Pancreas (tissue), 10 donors: ENCODE measurements around the gene PPP2R5D. TPM values are rescaled to one million over a fixed set of nuclear protein-coding genes. Genes with fewer than 3 reads are reported as not detected.

Source experiments
- ATAC-seq, 4 donors: fragments of 200-7000 bp; cut with Tn5 transposase; one replicate each; pipeline versions ENCODE4 v1.8.0 to v1.9.1; 2020; ENCODE audit warnings: mild to moderate bottlenecking in 4 of 4, moderate library complexity in 4 of 4
- DNase-seq, 6 donors: peaks; one replicate each; pipeline ENCODE4 v3.0.0-alpha.2; 2020
- FAIRE-seq: peaks from 2 replicates; lab custom pipeline; 2012; peaks lifted over from hg19 to GRCh38; lab: Jason Lieb, UNC
- H3K27ac ChIP-seq, 4 donors: fragments of 200-600 bp; sonication (generic); 1 replicate in 3 of 4; 2 replicates in 1 of 4; pipeline versions ENCODE4 v1.5.0 to v1.8.0; 2020
- H3K27me3 ChIP-seq, 4 donors: fragments of 200-600 bp; one replicate each; pipeline ENCODE4 v1.8.0; 2021
- H3K36me3 ChIP-seq, 3 donors: fragments of 200-600 bp; sonication (generic) in 1 of 3; one replicate each; pipeline versions ENCODE4 v1.5.0 to v1.8.0; 2020 to 2021
- H3K4me1 ChIP-seq, 3 donors: fragments of 200-600 bp; one replicate each; pipeline ENCODE4 v1.8.0; 2021
- H3K4me3 ChIP-seq, 4 donors: fragments of 200-600 bp; sonication (generic) in 2 of 4; one replicate each; pipeline versions ENCODE4 v1.5.0 to v1.8.0; 2020 to 2021
- H3K9me3 ChIP-seq, 4 donors: fragments of 200-600 bp; one replicate each; pipeline ENCODE4 v1.8.0; 2021
- WGBS, 2 donors: extraction: QIAGEN DNeasy Blood & Tissue Kit; methylation state at CpG; one replicate each; pipeline ENCODE4 v1.1.7; 2013; 5-methylcytosine and 5-hydroxymethylcytosine counted together
- intact Hi-C, 3 donors: fragments of 100-400 bp; cut with DNase I; formaldehyde crosslinking; loops; one replicate each; pipeline versions ENCODE4 v1.11.1 to v1.14.2; 2022
- polyA plus RNA-seq, 2 donors: library from polyadenylated mRNA; stranded (reverse); fragments of 200-250 nt; gene quantifications; one replicate each; pipeline ENCODE4 v1.2.3, GENCODE V29; 2013
- total RNA-seq, 6 donors: library from RNA; stranded (reverse); fragmentation: NEBNext Ultra II Directional in 4 of 6; extraction: Animal tissue kit (Norgen Biotek cat#: 25700) in 4 of 6; gene quantifications; one replicate each; pipeline versions ENCODE4 v1.2.1 to v1.2.4, GENCODE V29; 2021 to 2023
- TF ChIP-seq, protein P1 (sequence below), 4 donors: fragments of 200-600 bp; sonication (generic) in 3 of 4; IDR thresholded peaks; one replicate each; pipeline versions ENCODE4 v1.5.0 to v1.8.0; 2021; ENCODE audit warnings: antibody characterized with exemption in 4 of 4
- donor health status: healthy with polysubstance abuse.
- donor health status: DM: no; HTN: no; CAD: no; lungs with moderate emphysema.
- donor health status: DM: no; HTN: no; CAD: no.
- donor health status: control.
- donor health status: control.
- donor health status: Bipolar disorder and iron deficiency.
- donor health status: DM: yes; HTN: yes; CAD: no.
- donor health status: DM: no; HTN: no; CAD: no.
- donor health status: DM: no; HTN: no; CAD: no.
- donor health status: DM: yes; HTN: yes; CAD: no.

The PPP2R5D gene
- total and polyA plus RNA-seq, 8 donors: 9.6 to 18.7 (median 12.6) TPM

DNA sequence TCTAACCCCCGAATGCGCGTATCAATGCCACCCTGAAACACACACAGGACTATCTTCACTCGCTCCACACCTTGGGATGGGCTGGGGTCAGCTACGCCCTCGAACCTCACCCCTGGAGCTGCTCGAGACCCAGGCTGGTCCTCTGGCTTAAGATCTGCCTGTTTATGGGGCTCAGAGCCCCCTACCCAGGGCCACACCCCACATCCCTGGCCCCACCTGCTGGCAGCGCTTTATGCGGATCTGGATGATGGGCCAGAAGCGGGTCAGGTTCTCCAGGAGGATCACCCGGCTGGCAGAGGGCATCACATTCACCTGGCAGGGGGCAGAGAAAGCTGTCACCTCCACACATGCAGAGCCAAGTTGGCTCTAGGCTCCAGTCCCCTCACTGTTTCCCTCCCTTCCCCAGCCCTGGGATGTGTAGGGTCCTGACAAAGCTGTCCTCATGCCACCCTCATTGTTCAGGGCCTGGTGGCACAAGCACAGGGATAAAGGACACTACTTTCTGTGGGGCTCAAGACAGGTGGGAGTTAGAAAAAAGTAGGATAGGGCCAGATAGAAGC lies 61.1 kb downstream of the PPP2R5D start:
- TF ChIP-seq, protein P1, sequence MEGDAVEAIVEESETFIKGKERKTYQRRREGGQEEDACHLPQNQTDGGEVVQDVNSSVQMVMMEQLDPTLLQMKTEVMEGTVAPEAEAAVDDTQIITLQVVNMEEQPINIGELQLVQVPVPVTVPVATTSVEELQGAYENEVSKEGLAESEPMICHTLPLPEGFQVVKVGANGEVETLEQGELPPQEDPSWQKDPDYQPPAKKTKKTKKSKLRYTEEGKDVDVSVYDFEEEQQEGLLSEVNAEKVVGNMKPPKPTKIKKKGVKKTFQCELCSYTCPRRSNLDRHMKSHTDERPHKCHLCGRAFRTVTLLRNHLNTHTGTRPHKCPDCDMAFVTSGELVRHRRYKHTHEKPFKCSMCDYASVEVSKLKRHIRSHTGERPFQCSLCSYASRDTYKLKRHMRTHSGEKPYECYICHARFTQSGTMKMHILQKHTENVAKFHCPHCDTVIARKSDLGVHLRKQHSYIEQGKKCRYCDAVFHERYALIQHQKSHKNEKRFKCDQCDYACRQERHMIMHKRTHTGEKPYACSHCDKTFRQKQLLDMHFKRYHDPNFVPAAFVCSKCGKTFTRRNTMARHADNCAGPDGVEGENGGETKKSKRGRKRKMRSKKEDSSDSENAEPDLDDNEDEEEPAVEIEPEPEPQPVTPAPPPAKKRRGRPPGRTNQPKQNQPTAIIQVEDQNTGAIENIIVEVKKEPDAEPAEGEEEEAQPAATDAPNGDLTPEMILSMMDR (IDR thresholded peaks at IDR 0.05): no peak
- DNase-seq: no peak
- no peak for FAIRE-seq
- H3K4me3 ChIP-seq: no peak overlapping the region
- H3K9me3 ChIP-seq: no peaks in the 10 kb centered on the region
- WGBS, 2 donors: 92 to 94% methylated on average over 11 of the region's 11 CpGs
- no peaks in the 10 kb centered on the region for H3K4me1 ChIP-seq
- peaks cover 0 to 41% (median 3%) of the 10 kb centered on the region in 3 donors for H3K36me3 ChIP-seq
- ATAC-seq: no peak
- no peak overlapping the region for H3K27ac ChIP-seq
- no peaks in the 10 kb centered on the region for H3K27me3 ChIP-seq
- intact Hi-C loops: no loop called here

DNA sequence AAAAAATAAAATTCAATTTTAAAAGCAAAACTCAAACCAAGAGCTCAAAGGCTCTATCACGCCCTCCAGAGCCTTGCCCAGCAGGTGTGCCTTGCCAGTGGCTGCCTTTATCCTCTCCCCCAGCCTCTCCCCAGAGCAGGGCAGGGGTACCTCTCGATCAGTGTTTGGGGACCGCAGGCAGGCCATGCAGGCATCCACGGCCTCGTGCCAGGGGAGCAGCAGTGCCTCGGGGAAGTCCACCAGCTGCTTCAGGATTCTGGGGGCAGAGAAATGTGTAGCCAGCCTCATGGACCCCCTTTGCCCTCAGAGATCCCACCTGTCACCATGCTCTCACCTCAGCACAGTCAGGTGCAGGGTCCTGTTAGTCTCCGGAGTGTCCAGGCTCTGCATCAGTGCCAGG lies 63.6 kb downstream of the PPP2R5D start:
- Histone ChIP-seq H3K27ac (no peak overlapping the region), H3K36me3 (peaks cover 0 to 34% (median 3%) of the 10 kb centered on the region in 3 donors), H3K4me1 (peaks cover 0 to 7% (median 4%) of the 10 kb centered on the region in 3 donors), H3K9me3 (no peaks in the 10 kb centered on the region), H3K4me3 (no peak overlapping the region), H3K27me3 (no peaks in the 10 kb centered on the region)
- intact Hi-C loops: no loop called here
- TF ChIP-seq, protein P1 (IDR thresholded peaks at IDR 0.05): no peak
- FAIRE-seq (no peak), DNase-seq (no peak), ATAC-seq (no peak)
- 88 to 93% methylated on average over 7 of the region's 7 CpGs for WGBS, 2 donors

DNA sequence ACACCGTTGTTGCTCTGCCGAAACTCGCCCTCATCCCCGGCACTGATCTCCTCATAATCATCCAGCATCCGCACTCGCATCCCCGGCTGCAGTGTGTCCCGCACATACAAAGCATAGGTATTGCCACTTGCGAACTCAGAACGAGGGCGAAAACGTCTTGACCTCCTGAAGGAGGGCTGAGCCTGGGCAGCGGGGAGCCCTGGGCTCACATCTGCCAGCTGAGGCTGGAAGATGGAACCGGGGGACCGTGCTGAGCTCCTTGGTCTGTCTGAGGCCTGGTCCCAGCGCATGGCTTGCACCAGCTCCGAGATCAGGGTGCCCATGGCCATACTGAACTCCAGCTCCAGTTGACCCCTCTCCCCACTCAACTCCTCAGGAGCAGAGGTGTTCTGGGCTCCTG lies 66.6 kb downstream of the PPP2R5D start:
- WGBS, 2 donors: 92 to 94% methylated on average over 17 of the region's 17 CpGs
- H3K9me3 ChIP-seq: no peaks in the 10 kb centered on the region
- H3K4me3 ChIP-seq: no peak overlapping the region
- no peak overlapping the region for H3K27ac ChIP-seq
- H3K36me3 ChIP-seq: peaks cover 0 to 34% (median 0%) of the 10 kb centered on the region in 3 donors
- no peaks in the 10 kb centered on the region for H3K27me3 ChIP-seq
- TF ChIP-seq, protein P1 (IDR thresholded peaks at IDR 0.05): no peak
- FAIRE-seq (no peak), ATAC-seq (no peak), DNase-seq (no peak)
- peaks cover 0 to 12% (median 4%) of the 10 kb centered on the region in 3 donors for H3K4me1 ChIP-seq
- intact Hi-C loops: no loop called here

DNA sequence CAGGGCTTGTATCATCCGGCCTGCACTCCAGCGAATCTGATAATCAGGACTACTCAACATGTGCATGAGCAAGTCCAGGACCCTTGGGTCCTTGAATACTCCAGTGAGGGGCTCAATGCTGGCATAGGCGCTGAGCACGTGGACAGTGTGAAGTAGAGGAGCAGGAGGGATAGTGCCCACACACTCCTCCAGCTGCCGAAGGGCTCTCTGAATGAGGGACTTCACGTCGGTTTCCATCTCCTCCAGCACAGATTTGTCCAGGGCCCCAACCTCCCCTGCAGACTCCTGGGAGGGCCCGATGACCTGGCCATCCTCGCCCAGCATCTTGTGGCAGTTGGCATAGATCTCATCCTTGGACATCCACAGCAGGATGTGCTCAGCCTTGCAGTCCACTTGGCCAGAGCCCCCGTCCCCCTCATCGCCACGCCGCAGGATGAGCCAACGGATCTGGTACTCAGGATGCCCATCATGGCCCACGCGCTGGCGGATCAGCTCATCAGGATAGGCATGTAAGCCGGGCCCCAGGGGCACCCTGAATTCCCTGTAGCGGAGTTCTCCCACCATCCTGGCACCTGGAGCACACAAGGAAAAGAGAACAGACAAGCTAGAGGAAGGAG lies 68.0 kb downstream of the PPP2R5D start:
- Histone ChIP-seq H3K9me3 (no peaks in the 10 kb centered on the region), H3K4me1 (peaks cover 0 to 12% (median 4%) of the 10 kb centered on the region in 3 donors), H3K4me3 (peak overlapping the region in 3 of 4 donors; percentile 46 to 87 (median 76)), H3K36me3 (peaks cover 0 to 24% (median 0%) of the 10 kb centered on the region in 3 donors), H3K27ac (peak overlapping the region in 2 of 4 donors; percentile 77 to 92), H3K27me3 (no peaks in the 10 kb centered on the region)
- ATAC-seq (no peak), DNase-seq (peak in 1 of 6 donors; percentile 33), FAIRE-seq (no peak)
- TF ChIP-seq, protein P1 (IDR thresholded peaks at IDR 0.05): no peak
- WGBS, 2 donors: 76 to 85% methylated on average over 19 of the region's 19 CpGs
- intact Hi-C loops: no loop called here
